Adrenal gland (tissue), 5 donors: ENCODE measurements around the gene AMDHD1.

Experiments
- CTCF ChIP-seq, 6 experiments: fragments of 450-650 bp in 4 of 6; fragments of 200-600 bp in 2 of 6; sonication (generic) in 1 of 6; IDR thresholded peaks; 1 replicate in 5 of 6; 2 replicates in 1 of 6; pipeline versions ENCODE4 v1.5.1 to v1.8.0; 2016 to 2021; ENCODE audit warnings: antibody characterized with exemption in 6 of 6, mild to moderate bottlenecking in 2 of 6, moderate library complexity in 1 of 6
- POLR2A ChIP-seq, 2 donors: fragments of 450-650 bp; IDR thresholded peaks; one replicate each; pipeline ENCODE4 v1.6.1; 2017; ENCODE audit warnings: antibody characterized with exemption in 2 of 2, mild to moderate bottlenecking in 2 of 2, moderate library complexity in 1 of 2
- donor health status: DM: no; HTN: no; CAD: no.

DNA sequence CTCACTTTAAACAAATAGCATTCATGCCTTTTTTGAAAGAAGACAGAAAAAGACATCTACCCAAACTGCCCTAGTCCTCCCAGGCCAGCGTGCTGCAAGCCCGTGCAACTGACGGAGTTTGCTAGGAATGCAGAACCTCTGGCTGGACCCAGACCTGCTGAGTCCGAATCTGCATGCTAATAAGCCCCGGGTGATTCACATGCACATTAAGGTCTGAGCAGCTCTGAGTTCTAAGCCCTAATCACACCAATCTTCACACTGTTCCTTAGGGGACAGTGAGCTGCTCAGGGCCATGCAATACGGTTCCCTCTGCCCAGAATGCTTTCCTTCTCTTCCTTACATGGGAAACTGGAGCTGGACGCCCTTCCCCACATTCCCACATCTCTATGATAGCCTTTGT lies 27.8 kb downstream of the AMDHD1 start:
- no peak for TF ChIP-seq CTCF (IDR thresholded peaks at IDR 0.05)
- no peak for TF ChIP-seq POLR2A (IDR thresholded peaks at IDR 0.05)
